D721Med (cell line): ENCODE data around the gene CCNL2.
"Not testable (repeated sequence)": the region's sequence is repeated elsewhere in the genome, so short reads cannot be mapped to it uniquely, and the experiment has no call there.

Source experiments
- DNase-seq: peaks from one replicate; pipeline ENCODE4 v3.0.0; 2011; ENCODE audit warnings: low spot score; ENCODE audit not compliant: insufficient read length
- FAIRE-seq: peaks from 2 replicates; lab custom pipeline; 2011; peaks lifted over from hg19 to GRCh38; lab: Jason Lieb, UNC
- TF ChIP-seq, protein P1 (sequence below): IDR thresholded peaks from 2 replicates; pipeline ENCODE4 v1.5.1; 2012; ENCODE audit warnings: mild to moderate bottlenecking, control low read depth; ENCODE audit not compliant: insufficient read depth; ENCODE audit errors: missing control alignments

Gene CCNL2

DNA sequence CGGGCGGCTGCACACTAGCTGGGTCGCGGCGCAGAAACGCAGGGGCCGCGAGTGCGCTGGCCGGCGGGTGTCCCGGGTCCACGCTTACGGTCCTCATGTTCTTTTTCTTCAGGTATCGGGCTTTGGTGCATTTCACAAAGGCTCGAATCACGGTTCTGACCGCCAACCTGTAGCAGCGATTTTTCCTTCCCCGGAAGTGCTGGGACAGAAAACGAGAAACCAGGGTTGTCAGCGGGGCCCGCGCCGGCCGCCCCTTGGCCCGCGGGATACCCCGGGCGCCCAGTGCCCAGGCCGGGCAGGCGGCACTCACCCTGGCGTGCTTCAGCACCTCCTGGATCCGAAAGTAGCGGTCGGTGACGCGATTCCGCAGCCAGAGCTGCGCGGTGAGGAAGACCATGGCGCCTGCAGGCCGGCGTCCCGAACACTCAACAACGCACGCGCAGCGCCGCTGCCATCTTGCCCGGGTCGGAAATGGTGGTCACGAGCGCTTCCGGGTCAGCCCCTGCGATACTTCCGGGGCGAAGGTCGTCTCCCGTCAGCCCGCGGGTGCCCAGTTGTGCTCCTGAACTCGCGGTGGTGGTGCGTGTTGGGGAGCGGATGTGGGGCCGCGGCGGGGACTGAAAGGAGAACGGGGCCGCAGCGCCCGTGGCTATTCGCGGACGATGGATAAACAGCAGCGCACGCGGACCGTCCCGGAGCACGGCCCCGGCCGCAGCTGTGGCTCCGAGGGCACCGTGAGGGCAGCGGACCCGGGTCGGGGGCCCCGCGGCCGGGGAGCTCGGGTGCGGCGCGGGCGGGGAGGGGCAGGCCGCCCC lies 7.9 kb upstream of the CCNL2 start, which contains the start of gene MRPL20:
Gene MRPL20, minus strand, starts transcription at position 473 of the 815 bp plus-strand sequence. Its CDS starts 76 bp downstream, at position 397.
- TF ChIP-seq, protein P1, sequence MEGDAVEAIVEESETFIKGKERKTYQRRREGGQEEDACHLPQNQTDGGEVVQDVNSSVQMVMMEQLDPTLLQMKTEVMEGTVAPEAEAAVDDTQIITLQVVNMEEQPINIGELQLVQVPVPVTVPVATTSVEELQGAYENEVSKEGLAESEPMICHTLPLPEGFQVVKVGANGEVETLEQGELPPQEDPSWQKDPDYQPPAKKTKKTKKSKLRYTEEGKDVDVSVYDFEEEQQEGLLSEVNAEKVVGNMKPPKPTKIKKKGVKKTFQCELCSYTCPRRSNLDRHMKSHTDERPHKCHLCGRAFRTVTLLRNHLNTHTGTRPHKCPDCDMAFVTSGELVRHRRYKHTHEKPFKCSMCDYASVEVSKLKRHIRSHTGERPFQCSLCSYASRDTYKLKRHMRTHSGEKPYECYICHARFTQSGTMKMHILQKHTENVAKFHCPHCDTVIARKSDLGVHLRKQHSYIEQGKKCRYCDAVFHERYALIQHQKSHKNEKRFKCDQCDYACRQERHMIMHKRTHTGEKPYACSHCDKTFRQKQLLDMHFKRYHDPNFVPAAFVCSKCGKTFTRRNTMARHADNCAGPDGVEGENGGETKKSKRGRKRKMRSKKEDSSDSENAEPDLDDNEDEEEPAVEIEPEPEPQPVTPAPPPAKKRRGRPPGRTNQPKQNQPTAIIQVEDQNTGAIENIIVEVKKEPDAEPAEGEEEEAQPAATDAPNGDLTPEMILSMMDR = no peak
- DNase-seq = peak; percentile 78
- FAIRE-seq = no peak

DNA sequence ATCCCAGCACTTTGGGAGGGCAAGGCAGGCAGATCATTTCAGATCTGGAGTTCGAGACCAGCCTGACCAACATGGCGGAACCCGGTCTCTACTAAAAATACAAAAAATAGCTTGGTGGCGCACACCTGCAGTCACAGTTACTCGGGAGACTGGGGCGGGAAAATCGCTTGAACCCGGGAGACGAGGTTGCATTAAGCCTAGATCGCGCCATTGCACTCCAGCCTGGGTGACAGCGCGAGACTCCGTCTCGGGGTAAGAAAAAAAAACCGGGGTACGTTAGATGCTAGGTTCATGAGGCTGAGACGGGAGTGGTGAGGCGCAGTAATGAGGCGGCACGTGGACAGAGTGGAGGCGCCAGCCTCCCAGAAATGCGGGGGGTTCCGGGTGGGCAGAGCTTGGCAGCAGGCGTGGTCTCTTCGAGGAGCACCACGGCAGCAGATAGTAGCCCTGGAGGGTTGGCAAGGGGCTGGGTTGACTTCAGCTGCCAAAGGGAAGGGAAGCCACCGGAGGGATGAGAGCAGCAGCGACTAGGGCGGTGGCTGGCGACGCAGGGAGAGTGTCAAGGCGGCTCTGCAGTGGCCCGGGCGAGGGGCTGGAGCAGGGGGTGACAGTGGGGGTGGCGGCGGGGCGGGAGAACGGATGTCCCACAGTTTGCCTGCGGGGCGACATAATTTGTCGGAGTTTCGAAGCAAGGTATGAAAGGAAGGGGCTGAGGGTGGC lies 7.1 kb upstream of the CCNL2 start:
- TF ChIP-seq, protein P1 = no peak
- no peak for DNase-seq
- FAIRE-seq = no peak

DNA sequence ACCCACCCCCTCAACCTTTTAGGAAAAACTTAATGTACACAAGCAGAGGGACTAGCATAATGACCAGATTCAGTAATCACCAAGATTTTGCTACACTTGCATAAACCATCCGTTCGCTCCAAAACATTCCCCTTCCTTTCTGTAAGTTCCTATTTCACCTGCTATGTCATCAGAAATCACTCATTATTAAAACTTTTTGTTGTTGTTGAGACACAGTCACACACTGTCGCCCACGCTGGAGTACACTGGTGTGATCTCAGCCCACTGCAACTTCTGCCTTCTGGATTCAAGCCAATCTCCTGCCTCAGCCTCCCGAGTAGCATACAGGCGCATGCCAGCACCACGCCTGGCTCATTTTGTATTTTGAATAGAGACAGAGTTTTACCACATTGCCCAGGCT lies 4.5 kb upstream of the CCNL2 start:
- DNase-seq (no peak), FAIRE-seq (no peak)
- TF ChIP-seq, protein P1 = no peak

DNA sequence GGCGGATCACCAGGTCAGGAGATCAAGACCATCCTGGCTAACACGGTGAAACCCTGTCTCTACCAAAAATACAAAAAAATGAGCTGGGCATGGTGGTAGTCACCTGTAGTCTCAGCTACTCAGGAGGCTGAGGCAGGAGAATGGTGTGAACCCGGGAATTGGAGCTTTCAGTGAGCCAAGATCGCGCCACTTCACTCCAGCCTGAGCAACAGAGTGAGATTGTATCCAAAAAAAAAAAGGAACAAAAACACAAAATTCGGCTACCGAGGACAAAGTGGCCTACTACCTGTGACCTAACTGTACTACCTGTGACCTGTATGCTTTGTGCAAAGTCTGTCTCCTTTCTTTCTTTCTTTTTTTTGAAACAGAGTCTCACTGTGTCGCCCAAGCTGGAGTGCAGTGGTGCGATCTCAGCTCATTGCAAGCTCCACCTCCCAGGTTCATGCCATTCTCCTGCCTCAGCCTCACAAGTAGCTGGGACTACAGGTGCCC lies 3.8 kb upstream of the CCNL2 start:
- not testable (repeated sequence) for DNase-seq, FAIRE-seq

DNA sequence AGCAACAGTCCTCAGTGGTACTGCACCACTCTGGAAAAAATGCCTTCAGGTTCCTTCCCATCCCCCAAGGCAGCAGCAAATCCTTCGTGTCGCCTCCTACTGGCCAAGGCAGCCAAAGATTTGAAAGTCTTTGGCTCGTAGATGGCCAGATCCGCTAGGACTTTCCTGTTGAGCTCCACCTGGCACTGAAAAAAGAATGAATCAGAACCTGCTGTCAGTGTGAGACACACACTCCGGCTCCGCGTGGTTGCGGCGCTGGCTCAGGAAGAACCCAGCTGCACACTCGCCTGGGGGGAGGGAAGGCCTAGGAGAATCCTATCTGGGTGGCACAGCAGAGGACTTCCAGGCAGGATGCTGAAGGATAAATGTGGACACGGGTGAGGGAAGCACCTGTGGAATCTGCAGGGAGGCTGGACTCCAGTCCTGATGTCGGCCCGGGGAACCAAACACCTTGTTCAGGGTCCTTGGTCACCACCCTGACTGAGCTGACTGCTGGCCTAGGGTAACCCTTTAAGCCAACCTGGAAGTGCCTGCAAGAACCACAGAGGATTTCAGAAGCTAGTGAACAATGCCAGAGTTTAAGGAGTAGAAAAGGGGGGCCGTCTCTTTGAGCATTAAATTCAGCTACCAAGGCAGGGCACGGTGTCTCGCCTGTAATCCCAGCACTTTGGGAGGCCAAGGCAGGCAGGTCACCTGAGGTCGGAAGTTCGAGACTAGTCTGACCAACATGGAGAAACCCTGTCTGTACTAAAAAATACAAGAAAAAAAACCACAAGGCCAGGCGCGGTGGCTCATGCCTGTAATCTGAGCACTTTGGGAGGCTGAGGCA lies 3.2 kb upstream of the CCNL2 start:
- no peak for FAIRE-seq
- TF ChIP-seq, protein P1 = peak; percentile 65
- no peak for DNase-seq

DNA sequence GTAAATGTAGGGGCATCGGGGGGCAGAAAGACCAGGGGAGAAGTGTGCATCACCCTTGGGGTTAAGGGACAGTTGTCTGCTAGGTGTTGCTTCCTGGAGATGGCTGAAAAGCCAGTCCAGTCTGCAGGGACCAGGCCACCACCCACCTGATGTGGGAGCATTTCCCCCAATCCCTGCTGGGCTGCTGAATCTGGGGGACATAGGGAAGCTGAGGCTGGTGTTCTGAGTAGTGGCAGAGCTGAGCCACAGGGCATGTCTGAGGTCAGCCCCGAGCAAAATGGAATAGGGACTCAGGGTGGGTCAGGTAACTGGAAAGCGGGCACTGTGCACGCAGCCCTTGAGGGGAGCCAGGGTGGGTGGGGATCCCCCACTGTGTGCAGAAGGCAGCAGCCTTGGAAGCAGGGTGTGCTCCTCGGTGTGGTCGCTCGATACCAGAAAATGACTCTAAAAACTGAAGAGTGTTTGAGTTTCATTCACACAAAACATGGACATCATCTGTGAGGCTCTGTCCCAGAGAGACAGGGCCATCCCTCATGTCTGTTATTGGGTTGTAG lies 2.4 kb upstream of the CCNL2 start:
- DNase-seq = no peak
- TF ChIP-seq, protein P1 = no peak
- no peak for FAIRE-seq
